ENCODE measurements around the gene TMEM72.

DNA sequence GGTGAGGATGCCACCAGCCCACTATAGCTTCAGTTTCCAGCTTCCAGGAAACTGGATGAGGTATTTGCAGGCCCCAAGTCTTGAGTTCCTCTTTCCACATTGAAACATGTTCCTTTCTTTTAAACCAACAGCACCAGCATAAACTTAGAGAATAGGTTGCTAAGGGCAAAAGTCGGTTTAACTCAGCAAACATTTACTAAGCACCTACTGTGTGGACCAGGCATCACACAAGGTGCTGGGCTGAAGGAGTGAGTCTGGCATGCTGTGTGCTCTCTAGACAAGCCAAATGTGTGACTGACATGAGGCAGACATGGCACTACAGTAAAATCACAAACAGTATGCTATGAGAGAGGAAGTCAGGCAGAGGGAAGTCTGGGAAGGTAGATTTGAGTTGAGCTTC is 37.5 kb downstream of the TMEM72 start:
- TF ChIP-seq POLR2AphosphoS5 (IDR thresholded peaks at IDR 0.05) = no peak
- TF ChIP-seq, protein P1, sequence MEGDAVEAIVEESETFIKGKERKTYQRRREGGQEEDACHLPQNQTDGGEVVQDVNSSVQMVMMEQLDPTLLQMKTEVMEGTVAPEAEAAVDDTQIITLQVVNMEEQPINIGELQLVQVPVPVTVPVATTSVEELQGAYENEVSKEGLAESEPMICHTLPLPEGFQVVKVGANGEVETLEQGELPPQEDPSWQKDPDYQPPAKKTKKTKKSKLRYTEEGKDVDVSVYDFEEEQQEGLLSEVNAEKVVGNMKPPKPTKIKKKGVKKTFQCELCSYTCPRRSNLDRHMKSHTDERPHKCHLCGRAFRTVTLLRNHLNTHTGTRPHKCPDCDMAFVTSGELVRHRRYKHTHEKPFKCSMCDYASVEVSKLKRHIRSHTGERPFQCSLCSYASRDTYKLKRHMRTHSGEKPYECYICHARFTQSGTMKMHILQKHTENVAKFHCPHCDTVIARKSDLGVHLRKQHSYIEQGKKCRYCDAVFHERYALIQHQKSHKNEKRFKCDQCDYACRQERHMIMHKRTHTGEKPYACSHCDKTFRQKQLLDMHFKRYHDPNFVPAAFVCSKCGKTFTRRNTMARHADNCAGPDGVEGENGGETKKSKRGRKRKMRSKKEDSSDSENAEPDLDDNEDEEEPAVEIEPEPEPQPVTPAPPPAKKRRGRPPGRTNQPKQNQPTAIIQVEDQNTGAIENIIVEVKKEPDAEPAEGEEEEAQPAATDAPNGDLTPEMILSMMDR (IDR thresholded peaks at IDR 0.05; ENCODE audit: poor library complexity, severe bottlenecking) = no peak
- TF ChIP-seq SMC3 (conservative IDR thresholded peaks at IDR 0.05; ENCODE audit: poor library complexity) = no peak
- TF ChIP-seq EZH2 (IDR thresholded peaks at IDR 0.05; ENCODE audit: borderline replicate concordance, insufficient read depth, low read length, poor library complexity, severe bottlenecking) = no peak
- TF ChIP-seq TAF1 (IDR thresholded peaks at IDR 0.05; ENCODE audit: low read depth) = no peak
- TF ChIP-seq EP300 (conservative IDR thresholded peaks at IDR 0.05; ENCODE audit: poor library complexity, severe bottlenecking) = no peak
- TF ChIP-seq, protein P2, sequence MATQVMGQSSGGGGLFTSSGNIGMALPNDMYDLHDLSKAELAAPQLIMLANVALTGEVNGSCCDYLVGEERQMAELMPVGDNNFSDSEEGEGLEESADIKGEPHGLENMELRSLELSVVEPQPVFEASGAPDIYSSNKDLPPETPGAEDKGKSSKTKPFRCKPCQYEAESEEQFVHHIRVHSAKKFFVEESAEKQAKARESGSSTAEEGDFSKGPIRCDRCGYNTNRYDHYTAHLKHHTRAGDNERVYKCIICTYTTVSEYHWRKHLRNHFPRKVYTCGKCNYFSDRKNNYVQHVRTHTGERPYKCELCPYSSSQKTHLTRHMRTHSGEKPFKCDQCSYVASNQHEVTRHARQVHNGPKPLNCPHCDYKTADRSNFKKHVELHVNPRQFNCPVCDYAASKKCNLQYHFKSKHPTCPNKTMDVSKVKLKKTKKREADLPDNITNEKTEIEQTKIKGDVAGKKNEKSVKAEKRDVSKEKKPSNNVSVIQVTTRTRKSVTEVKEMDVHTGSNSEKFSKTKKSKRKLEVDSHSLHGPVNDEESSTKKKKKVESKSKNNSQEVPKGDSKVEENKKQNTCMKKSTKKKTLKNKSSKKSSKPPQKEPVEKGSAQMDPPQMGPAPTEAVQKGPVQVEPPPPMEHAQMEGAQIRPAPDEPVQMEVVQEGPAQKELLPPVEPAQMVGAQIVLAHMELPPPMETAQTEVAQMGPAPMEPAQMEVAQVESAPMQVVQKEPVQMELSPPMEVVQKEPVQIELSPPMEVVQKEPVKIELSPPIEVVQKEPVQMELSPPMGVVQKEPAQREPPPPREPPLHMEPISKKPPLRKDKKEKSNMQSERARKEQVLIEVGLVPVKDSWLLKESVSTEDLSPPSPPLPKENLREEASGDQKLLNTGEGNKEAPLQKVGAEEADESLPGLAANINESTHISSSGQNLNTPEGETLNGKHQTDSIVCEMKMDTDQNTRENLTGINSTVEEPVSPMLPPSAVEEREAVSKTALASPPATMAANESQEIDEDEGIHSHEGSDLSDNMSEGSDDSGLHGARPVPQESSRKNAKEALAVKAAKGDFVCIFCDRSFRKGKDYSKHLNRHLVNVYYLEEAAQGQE (IDR thresholded peaks at IDR 0.05; ENCODE audit: borderline replicate concordance) = no peak
- no peak for TF ChIP-seq RAD21 (conservative IDR thresholded peaks at IDR 0.05)

Data from neural cell (in vitro differentiated cells).